Erythroblast (primary cell): ENCODE data around the gene TNFRSF21.

Source experiments
- GATA1 ChIP-seq: IDR thresholded peaks from 2 replicates; pipeline ENCODE4 v1.6.1; 2011; ENCODE audit warnings: low read depth, mild to moderate bottlenecking, control low read depth, low read length, moderate library complexity
- POLR2A ChIP-seq: IDR thresholded peaks from 2 replicates; pipeline ENCODE4 v1.6.1; 2011; ENCODE audit warnings: mild to moderate bottlenecking, low read length

GRCh38 chr6:47319382-47319781 lies 9.7 kb upstream of the TNFRSF21 start:
- TF ChIP-seq POLR2A (no peak), GATA1 (no peak)
